ENCODE data around the gene GIMAP1.

- no peak for TF ChIP-seq CTCF (IDR thresholded peaks at IDR 0.05)
- no peak for TF ChIP-seq POLR2A (IDR thresholded peaks at IDR 0.05)
- no peak for TF ChIP-seq POLR2AphosphoS5 (IDR thresholded peaks at IDR 0.05; ENCODE audit: insufficient read depth in 1 of 2, low read depth in 1 of 2)
These were observed 23.6 kb downstream of the GIMAP1 start for GRCh38 chr7:150740053-150740452.
